Esophagus muscularis mucosa (tissue), 3 donors: Measurements from ENCODE around the gene FILIP1L.
A peak's percentile ranks its signal among the peaks of the same experiment; 100 is the strongest.

ENCODE experiments used
- CTCF ChIP-seq, 3 experiments: fragments of 200-600 bp in 2 of 3; fragments of 450-650 bp in 1 of 3; sonication (generic) in 2 of 3; IDR thresholded peaks; one replicate each; pipeline ENCODE4 v1.5.1; 2017 to 2019; ENCODE audit warnings: antibody characterized with exemption in 3 of 3, mild to moderate bottlenecking in 2 of 3, moderate library complexity in 1 of 3
- POLR2A ChIP-seq: fragments of 450-650 bp; IDR thresholded peaks from one replicate; pipeline ENCODE4 v1.6.1; 2017; ENCODE audit warnings: antibody characterized with exemption, moderate library complexity, mild to moderate bottlenecking, low read depth
- POLR2AphosphoS5 ChIP-seq, 2 donors: sonication (generic); formaldehyde crosslinking; IDR thresholded peaks; one replicate each; pipeline ENCODE4 v1.6.1; 2017; ENCODE audit warnings: antibody characterized with exemption in 2 of 2

- TF ChIP-seq POLR2AphosphoS5 (IDR thresholded peaks at IDR 0.05) (peak in 1 of 2 donors; percentile 49), CTCF (IDR thresholded peaks at IDR 0.05) (no peak), POLR2A (no peak)
Observed at GRCh38 chr3:99881121-99881524, 233.2 kb downstream of the FILIP1L start.
